ENCODE results near the gene MT2A.

- TF ChIP-seq CTCF (conservative IDR thresholded peaks at IDR 0.05; ENCODE audit: low read depth, low read length) (no peak), RCOR1 (IDR thresholded peaks at IDR 0.05; ENCODE audit: insufficient replicate concordance, low read length) (no peak)
These were observed 19.6 kb upstream of the MT2A start for GRCh38 chr16:56588781-56589140.
